ENCODE measurements around the gene TPCN1.
A peak's percentile ranks its signal among the peaks of the same experiment; 100 is the strongest.

The TPCN1 gene

GRCh38 chr12:113242560-113242959, 21.3 kb downstream of the TPCN1 start:
- DNase-seq = no peak

- peak; percentile 68 for DNase-seq
Measured at GRCh38 chr12:113244047-113244460, 22.8 kb downstream of the TPCN1 start.

DNA sequence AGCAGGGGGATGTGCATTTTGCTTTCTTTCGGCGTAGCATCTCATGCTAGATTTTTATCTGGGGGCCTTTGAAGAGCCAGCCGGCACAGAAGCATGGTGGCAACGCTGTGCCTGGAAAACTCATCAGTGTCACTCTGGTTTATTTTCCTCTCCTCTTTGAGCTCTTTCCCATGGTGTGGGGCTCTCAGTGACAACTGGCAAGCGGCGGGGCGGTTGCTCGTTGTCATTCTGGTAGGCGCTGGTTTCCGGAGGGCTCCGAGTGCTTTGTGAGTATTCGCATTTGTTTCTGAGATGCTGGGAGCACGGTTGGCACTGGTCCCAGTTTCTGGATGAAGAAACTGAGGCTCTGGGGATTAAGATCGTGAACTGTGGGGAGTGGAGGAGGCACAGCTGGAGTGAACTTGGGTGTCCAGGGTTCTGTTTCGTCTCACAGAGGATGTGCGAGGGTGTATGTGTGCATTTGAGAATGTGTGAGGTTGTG, 23.3 kb downstream of the TPCN1 start:
- DNase-seq = no peak

DNA sequence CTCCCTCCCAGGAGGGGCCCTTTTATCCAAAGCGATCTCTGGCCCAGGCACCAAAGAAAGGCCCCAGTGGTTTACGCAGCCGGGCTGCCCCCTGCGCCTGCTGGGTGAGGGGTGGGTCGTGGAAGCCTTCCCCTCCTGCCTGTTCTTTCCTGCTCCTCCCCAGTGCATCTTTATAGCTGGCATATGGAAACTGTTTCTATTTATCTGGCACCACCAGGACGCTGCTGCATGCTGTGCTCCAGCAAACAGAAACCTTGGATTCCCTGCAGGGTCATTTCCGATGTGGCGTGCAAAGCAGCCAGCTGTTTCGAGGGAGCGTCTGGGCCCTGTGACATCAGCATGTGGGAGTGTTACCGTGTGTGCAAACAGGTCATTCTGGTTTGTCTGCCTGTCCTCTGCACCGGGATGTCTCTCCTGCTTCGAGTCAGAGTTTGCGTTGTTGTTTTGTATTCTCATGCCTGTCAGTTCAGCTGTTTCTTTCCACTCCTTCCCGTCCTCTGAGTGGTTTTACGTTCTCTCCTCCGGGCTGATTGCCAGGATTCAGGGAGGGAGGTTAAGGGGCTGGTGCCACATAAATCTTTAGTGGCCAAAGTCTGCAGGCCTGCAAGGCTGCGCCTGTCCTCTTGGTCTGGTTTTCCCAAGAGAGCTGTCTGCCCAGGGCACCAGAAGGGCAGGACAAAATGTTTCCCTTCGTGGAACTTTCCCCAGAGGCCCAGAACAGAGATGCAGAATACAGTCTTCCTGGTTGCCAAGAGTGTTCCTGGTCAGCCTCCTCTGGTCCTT, 24.6 kb downstream of the TPCN1 start:
- peak; percentile 88 for DNase-seq

- no peak for DNase-seq
Measured at GRCh38 chr12:113246478-113247122, 25.3 kb downstream of the TPCN1 start.

DNA sequence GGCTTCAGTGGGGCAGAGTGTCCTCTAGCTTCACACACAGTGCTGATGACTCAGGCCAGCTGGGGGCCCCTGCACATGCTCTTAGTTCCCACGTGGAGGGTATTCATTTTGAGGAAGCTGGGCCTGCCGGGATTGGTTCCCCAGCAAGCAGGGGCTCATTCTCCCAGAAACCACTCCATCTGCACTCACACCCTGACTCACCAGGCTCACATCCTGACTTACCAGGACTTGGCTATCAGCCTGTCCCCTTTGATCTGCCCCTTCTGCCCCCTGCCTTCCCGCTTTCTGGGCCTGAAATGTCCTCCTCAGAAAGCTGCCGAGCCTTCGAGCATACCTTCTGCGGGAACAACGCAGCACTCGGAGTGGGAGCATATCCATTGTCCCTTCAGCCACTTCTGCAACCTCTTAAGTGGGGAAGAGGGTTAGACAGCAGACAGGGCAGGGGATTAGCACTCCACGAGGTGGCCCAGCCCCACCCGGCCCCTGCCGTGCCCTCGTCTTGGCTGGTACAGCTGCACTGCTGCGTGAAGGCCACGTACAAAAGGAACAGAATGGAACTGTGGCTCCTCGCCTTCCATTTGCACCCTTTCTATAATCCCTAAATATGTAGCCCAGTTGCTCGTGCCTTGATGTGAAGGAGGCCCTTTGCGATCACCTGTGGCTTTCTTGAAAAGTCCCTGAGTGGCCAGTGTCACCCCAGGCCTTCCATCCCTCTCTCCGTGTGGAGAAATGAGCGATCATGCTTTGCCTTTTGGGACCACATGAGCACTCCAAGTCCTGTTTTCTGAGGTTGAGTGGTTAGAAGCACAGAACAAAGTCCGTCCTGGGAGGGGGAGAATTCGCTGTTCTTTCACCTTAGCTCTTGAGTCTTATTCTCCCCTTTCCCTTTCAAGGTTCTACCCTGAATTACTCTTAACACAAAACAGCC, 26.1 kb downstream of the TPCN1 start:
- no peak for DNase-seq

DNA sequence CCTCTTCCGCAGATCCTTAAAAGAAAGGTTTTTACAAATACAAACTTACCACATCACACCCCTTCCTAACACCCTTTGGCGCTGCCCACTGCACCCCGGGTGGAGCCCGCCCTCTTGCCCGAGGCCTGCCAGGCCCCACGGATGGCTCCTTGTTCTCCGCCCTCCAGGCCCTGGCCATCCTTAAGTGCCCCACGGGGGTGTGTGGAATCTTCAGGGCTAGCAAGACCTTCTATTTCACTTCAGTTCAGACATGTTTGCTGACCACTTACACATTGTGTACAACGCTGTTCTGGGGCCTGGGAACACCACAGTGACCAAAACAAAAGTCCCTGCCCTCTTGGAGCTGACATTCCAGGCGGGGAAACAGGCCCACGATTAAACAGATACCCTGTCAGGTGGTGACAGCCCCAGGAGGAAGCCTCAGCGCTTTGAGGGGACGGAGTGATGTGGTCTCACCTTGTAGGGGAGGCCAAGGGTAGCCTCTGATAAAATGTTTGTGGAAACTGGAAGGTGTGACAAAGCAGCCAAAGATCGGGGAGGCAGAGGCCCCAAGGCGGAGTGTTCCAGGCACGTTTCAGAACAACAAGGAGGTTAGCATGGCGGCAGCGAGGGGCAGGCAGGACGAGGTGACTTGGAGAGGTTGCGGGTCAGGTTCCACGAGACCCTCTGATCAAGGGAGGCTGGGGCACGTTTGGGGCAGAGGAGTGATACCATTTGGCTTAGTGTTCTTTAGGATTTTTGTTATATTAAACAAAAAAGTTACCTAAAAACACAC, 27.0 kb downstream of the TPCN1 start:
- no peak for DNase-seq

DNA sequence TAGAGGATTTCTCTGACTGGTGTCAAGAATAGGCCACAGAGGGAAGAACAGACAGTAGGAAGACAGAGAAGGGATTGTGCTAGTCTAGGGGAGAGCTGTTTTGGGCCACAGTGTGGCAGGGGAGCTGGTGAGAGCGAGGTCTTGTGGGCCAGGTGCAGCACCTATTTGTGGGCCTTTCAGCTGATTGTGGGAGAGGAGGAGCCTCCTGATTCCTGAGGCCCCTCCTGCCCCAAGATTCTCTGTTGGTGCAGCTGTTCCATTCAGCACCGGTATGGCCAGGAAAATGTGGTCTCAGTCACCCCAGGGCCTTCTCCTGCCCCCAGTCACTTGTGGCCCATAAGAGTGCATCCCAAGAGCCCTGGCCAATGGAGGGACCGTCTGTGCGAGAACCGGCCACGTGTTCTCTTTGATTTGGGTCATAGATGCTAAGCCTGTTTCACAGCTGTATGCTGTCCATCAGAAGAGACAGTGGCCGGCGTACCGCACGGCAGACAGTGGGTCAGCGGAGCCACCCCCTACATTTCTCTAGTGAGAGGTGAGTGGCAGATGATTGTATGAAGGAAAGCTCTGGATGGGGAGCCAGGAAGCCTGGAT, 27.7 kb downstream of the TPCN1 start:
- DNase-seq = no peak

DNA sequence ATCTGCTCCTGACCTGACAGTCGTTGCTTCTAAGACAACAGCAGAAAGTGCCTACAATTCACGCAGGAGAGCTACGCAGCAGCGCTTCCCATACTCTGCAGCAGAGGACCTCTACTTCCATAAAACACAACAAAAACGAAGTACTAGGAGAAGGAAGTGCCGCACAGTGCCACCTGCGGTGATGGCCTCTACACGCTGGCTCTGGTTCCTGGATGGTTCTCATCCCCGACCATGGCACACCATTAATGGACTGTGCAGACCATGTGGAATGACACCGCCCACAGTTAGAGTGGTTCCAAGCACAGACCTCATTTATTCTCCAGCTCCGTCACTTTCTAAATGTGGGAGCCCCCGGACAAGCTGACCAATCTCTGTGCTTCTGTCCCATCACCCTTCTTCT, 28.3 kb downstream of the TPCN1 start:
- no peak for DNase-seq

- no peak for DNase-seq
Measured at GRCh38 chr12:113250045-113250444, 28.8 kb downstream of the TPCN1 start.

GRCh38 chr12:113251404-113252070, 30.3 kb downstream of the TPCN1 start:
- no peak for DNase-seq

GRCh38 chr12:113252494-113252893, 31.2 kb downstream of the TPCN1 start:
- no peak for DNase-seq

DNA sequence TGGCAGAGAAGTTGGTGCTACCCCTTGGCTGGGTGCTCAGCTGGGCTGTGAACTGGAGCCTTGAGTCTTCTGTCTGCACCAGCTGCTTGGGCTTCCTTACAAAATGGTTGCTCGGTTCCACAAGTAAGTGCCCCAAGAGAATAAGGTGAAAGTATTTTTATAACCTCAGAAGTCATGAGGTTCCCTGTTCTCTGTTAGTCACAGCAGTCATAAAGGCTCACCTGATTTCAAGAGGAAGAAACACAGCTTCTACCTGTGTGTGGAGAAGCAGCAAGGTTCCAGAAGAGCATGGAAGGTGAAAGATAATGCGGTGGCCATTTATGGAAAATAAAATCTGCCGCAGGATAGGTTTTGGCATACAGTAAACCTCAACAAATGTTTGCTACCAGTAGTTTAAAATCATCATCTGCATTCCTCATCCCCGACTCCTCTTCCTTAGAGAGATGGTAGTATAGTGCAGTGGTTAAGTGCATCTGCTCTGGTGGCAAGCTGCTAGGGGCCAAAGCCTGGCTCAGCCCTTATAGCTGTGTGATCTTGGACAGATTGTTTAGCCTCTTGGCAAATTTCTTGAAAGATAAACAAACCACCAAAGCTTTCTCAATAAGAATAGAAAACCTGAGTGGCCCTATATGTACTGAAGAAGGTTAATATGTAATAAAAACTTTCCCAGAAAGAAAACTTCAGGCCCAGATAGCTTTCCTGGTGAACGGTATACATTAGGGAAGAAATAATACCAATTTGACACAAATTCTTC, 32.4 kb downstream of the TPCN1 start:
- DNase-seq = no peak

GRCh38 chr12:113254298-113254697, 33.0 kb downstream of the TPCN1 start:
- DNase-seq = no peak

DNA sequence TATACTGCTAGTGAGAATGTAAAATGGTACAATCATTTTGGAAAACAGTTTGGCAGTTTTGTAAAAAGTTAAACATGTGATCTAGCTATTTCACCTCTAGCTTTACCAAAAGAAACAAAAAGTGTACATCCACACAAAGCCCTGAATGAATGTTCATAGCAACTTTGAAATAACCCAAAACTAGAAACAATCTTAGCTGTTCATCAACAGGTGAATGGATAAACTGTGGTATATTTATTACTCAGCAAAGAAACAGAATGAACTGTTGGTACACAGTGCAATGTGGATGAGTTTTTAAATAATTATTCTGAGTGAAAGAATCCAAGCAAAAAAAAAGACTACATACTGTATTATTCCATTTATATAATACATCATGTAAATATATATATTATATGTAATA, 36.3 kb downstream of the TPCN1 start:
- DNase-seq = no peak

DNA sequence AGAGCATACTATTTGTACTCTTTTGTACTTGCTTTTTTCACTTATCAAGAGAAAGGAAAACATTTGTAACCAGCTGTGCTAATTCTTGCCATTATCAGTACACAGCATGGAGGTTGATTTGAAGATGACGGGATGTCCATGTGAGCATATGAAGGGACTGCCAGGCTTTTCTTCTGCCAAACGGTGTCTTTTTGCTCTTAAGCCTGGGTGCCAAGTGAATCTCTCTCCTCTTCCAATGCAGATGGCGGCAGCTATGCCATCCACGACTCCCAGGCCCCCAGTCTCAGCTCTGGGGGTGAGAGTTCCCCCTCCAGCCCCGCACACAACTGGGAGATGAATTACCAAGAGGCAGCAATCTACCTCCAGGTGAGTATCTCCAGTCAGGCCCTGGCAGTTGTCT, 38.9 kb downstream of the TPCN1 start:
- DNase-seq = no peak

- DNase-seq = no peak
Measured at GRCh38 chr12:113260636-113261300, 39.5 kb downstream of the TPCN1 start.

GRCh38 chr12:113261847-113262470, 40.7 kb downstream of the TPCN1 start:
- DNase-seq = no peak

GRCh38 chr12:113262710-113263109, 41.4 kb downstream of the TPCN1 start:
- DNase-seq = no peak

Data from femur (tissue), 1 donor.